Skeletal muscle tissue (tissue), 4 donors: Measurements from ENCODE around the gene NME4. TPM values are rescaled to one million over a fixed set of nuclear protein-coding genes. Genes with fewer than 3 reads are reported as not detected.
"Not testable (repeated sequence)": the region's sequence is repeated elsewhere in the genome, so short reads cannot be mapped to it uniquely, and the experiment has no call there.

ENCODE experiments used
- H3K27ac ChIP-seq: one replicate; pipeline ENCODE4 v1.7.0; 2013; ENCODE audit warnings: mild to moderate bottlenecking, low read depth, low read length, inconsistent platforms
- H3K27me3 ChIP-seq, 3 donors: one replicate each; pipeline ENCODE4 v1.7.0; 2013; ENCODE audit warnings: low read length in 3 of 3; ENCODE audit not compliant: control insufficient read depth in 3 of 3, insufficient read depth in 3 of 3
- H3K36me3 ChIP-seq, 3 donors: one replicate each; pipeline ENCODE4 v1.7.0; 2013; ENCODE audit warnings: low read length in 3 of 3; ENCODE audit not compliant: control insufficient read depth in 3 of 3, insufficient read depth in 3 of 3
- H3K4me1 ChIP-seq, 3 donors: one replicate each; pipeline ENCODE4 v1.7.0; 2013; ENCODE audit warnings: low read length in 3 of 3, mild to moderate bottlenecking in 3 of 3; ENCODE audit not compliant: control insufficient read depth in 3 of 3, insufficient read depth in 3 of 3
- H3K4me3 ChIP-seq, 3 donors: one replicate each; pipeline ENCODE4 v1.7.0; 2013; ENCODE audit warnings: low read length in 3 of 3
- H3K9ac ChIP-seq, 3 donors: one replicate each; pipeline ENCODE4 v1.7.0; 2013; ENCODE audit warnings: low read length in 3 of 3, mild to moderate bottlenecking in 3 of 3, moderate library complexity in 2 of 3, low read depth in 1 of 3
- H3K9me3 ChIP-seq, 3 donors: one replicate each; pipeline ENCODE4 v1.7.0; 2013; ENCODE audit warnings: low read length in 3 of 3; ENCODE audit not compliant: control insufficient read depth in 3 of 3
- total RNA-seq: library from RNA; depleted of rRNA; stranded (reverse); fragments of >200 nt; gene quantifications from one replicate; pipeline ENCODE4 v1.2.3, GENCODE V29; 2014
- donor health status: Osteomylitis.

Gene NME4
- total RNA-seq, 1 donor from 2014 or later = 21.4 TPM

- Histone ChIP-seq H3K9ac (peak overlapping the region; percentile 57 to 83 (median 74)), H3K4me1 (peaks cover 23 to 36% (median 23%) of the 10 kb centered on the region in 3 donors), H3K27ac (no peak overlapping the region)
Observed at GRCh38 chr16:381012-381788, 15.8 kb upstream of the NME4 start.

GRCh38 chr16:381789-382717 lies 14.9 kb upstream of the NME4 start, which contains the start of gene PGAP6:
TSS of gene PGAP6 (minus strand) at chr16:381978. CDS start at chr16:381821, 157 bp downstream.
- H3K9ac ChIP-seq = peak within 1 kb of the TSS; percentile 74 to 92 (median 89)

More at GRCh38 chr16:381012-381788, 15.8 kb upstream of the NME4 start:
- H3K36me3 ChIP-seq = peaks cover under 1 to 3% (median under 1%) of the 10 kb centered on the region in 3 donors
- no peaks in the 10 kb centered on the region for H3K9me3 ChIP-seq
- H3K4me3 ChIP-seq = peak overlapping the region; percentile 60 to 70 (median 68)
- no peaks in the 10 kb centered on the region for H3K27me3 ChIP-seq

GRCh38 chr16:383326-384051 lies 13.5 kb upstream of the NME4 start:
- Histone ChIP-seq H3K9ac (peak overlapping the region in 1 of 3 donors; percentile 45), H3K36me3 (no peaks in the 10 kb centered on the region), H3K9me3 (no peaks in the 10 kb centered on the region), H3K4me3 (peak overlapping the region; percentile 41 to 84 (median 46)), H3K27me3 (no peaks in the 10 kb centered on the region), H3K27ac (no peak overlapping the region), H3K4me1 (peaks cover 27 to 50% (median 39%) of the 10 kb centered on the region in 3 donors)

More at GRCh38 chr16:381789-382717, 14.9 kb upstream of the NME4 start, which contains the start of gene PGAP6:
- no peaks in the 10 kb centered on the region for H3K27me3 ChIP-seq
- no peaks in the 10 kb centered on the region for H3K36me3 ChIP-seq
- H3K9me3 ChIP-seq = no peaks in the 10 kb centered on the region
- peak within 1 kb of the TSS; percentile 58 for H3K27ac ChIP-seq
- H3K4me3 ChIP-seq = peak within 1 kb of the TSS; percentile 82 to 91 (median 84)
- H3K4me1 ChIP-seq = peaks cover 26 to 42% (median 30%) of the 10 kb centered on the region in 3 donors

GRCh38 chr16:386641-387156 lies 10.3 kb upstream of the NME4 start:
- no peaks in the 10 kb centered on the region for H3K9me3 ChIP-seq
- no peak overlapping the region for H3K27ac ChIP-seq
- no peaks in the 10 kb centered on the region for H3K36me3 ChIP-seq

GRCh38 chr16:387761-388666 lies 9.0 kb upstream of the NME4 start:
- Histone ChIP-seq H3K4me3 (peak overlapping the region in 2 of 3 donors; percentile 24 to 52), H3K9ac (peak overlapping the region in 1 of 3 donors; percentile 58)

More at GRCh38 chr16:386641-387156, 10.3 kb upstream of the NME4 start:
- Histone ChIP-seq H3K4me3 (peak overlapping the region in 1 of 3 donors; percentile 41), H3K4me1 (peaks cover 22 to 38% (median 38%) of the 10 kb centered on the region in 3 donors), H3K9ac (peak overlapping the region in 2 of 3 donors; percentile 20 to 53), H3K27me3 (no peaks in the 10 kb centered on the region)

GRCh38 chr16:389352-389751 lies 7.6 kb upstream of the NME4 start:
- no peak overlapping the region for H3K27ac ChIP-seq
- H3K4me1 ChIP-seq = peaks cover 9 to 21% (median 21%) of the 10 kb centered on the region in 3 donors
- peaks cover 0 to 2% (median 0%) of the 10 kb centered on the region in 3 donors for H3K36me3 ChIP-seq
- no peak overlapping the region for H3K4me3 ChIP-seq
- H3K27me3 ChIP-seq = no peaks in the 10 kb centered on the region
- peaks cover 0 to 3% (median 0%) of the 10 kb centered on the region in 3 donors for H3K9me3 ChIP-seq
- no peak overlapping the region for H3K9ac ChIP-seq

More at GRCh38 chr16:387761-388666, 9.0 kb upstream of the NME4 start:
- H3K4me1 ChIP-seq = peaks cover 20 to 34% (median 34%) of the 10 kb centered on the region in 3 donors
- not testable (repeated sequence) for H3K27me3 ChIP-seq, H3K27ac ChIP-seq, H3K36me3 ChIP-seq, H3K9me3 ChIP-seq

GRCh38 chr16:391885-392335 lies 5.1 kb upstream of the NME4 start:
- Histone ChIP-seq H3K9me3 (peaks cover 0 to 3% (median 0%) of the 10 kb centered on the region in 3 donors), H3K27me3 (no peaks in the 10 kb centered on the region), H3K27ac (no peak overlapping the region), H3K4me3 (no peak overlapping the region), H3K9ac (no peak overlapping the region), H3K36me3 (peaks cover 0 to 2% (median 0%) of the 10 kb centered on the region in 3 donors), H3K4me1 (peaks cover 6 to 14% (median 11%) of the 10 kb centered on the region in 3 donors)

GRCh38 chr16:392450-393030 lies 4.5 kb upstream of the NME4 start:
- H3K27me3 ChIP-seq = no peaks in the 10 kb centered on the region
- peaks cover 6 to 14% (median 10%) of the 10 kb centered on the region in 3 donors for H3K4me1 ChIP-seq
- H3K4me3 ChIP-seq = no peak overlapping the region
- peaks cover 0 to 3% (median 0%) of the 10 kb centered on the region in 3 donors for H3K9me3 ChIP-seq
- peaks cover 0 to 2% (median 0%) of the 10 kb centered on the region in 3 donors for H3K36me3 ChIP-seq
- no peak overlapping the region for H3K9ac ChIP-seq
- no peak overlapping the region for H3K27ac ChIP-seq
